NK-92 treated with Interleukin-12 subunit alpha and Interleukin-12 subunit beta, amount 100 ng/mL, for 24 hours (cell line): ENCODE results near the gene TRAT1.

Experiments
- DNase-seq: peaks from one replicate; lab custom pipeline; 2025; lab: John Stamatoyannopoulos, UW

The TRAT1 gene

DNA sequence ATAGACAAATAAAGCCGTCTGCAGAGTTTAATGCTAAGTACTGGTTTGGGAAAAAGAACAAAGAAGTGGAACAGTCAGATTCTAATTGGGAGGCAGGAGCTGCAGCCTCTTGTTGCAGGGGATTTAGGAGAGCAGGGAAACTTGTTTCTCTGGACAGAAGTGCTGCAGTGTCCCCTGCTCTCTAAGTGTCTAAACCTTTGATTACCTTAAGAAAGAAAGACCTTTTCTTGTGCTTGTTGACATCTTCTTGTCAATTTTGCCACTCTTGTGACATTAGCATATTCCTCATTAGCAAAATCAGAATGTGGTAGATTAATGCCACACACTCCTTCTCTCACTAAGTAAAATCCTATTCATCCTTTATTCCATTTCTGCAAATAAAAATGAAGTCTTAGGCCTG lies 38.8 kb downstream of the TRAT1 start:
- no peak for DNase-seq

DNA sequence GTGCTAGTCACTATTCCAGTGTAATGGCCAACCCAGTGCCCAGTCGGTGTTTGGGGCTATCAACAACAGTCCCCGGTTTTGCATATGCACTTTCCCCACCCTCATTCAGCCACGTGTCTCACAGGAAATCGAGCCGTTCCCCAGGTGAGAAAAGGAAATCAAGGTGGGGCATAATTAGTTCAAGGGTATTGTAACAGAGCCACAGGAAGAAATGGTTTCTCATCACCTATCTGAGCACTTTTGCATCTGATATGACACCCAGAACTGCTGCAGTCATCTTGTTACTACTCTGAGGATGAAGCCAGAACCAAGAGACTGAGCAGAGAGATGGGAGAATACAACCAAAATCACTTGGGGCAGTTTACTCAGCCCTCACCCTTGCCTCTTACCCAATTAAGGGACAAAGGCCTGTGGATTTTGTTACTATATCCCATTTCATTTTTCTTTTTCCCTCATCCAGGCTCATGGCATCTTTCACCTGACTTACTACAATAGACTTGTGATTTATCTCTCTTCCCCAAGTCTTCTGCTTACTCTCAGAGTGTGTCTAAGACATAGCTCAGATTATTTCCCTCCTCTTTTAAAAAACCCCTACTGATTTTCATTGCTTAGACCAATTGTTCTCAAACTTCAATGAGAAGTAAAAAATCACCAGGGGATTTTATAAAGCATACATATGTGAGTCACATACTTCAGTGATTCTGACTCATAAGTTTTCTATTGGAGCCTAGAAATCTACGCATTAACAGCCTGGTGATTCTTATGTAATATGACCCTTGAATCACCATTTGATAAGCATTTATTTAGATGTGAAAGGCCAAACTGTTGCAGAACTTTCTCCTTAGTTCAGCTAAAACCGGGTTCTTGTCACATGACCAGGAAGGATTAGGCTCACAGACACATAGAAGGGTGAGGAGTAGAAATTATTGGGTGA lies 40.5 kb downstream of the TRAT1 start:
- DNase-seq = no peak

GRCh38 chr3:108863799-108864135 lies 41.2 kb downstream of the TRAT1 start:
- DNase-seq = no peak

DNA sequence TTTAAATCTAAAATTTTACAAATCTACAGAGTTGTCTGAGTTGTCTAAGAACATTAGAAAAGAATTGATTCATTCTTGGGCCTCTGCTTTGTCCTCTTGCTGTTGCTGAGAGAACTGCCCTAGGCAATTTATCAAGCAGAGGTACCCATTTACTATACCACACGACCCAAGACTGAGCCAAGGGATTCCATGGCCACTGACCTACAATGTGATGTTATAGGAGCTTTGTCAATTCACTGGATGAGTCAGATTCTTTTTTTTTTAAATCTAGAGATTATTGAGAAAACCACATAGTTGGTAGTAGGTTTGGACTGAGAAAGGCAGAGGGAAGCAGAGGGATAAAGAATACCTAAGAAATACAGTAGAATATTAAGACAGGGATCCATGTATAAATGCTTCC lies 55.3 kb downstream of the TRAT1 start:
- DNase-seq = no peak

GRCh38 chr3:108879915-108880314 lies 57.3 kb downstream of the TRAT1 start:
- peak; percentile 6 for DNase-seq

DNA sequence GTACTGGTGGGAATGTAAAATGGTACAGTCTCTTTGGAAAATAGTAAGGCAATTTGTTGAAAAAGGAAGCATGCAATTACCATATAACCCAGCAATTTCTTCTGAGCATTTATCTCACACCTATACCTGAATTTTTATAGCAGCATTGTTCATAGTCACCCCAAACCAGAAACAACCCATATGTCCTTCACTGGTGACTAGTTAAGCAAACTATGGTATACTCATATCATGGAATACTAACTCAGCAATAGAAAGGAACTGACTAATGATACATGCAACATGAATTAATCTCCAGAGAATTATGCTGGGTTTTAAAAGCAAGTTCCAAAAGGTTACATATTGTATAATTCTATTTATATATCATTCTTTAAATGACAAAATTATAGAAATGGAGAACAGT lies 60.2 kb downstream of the TRAT1 start:
- DNase-seq = no peak

GRCh38 chr3:108883373-108883772 lies 60.8 kb downstream of the TRAT1 start:
- no peak for DNase-seq

DNA sequence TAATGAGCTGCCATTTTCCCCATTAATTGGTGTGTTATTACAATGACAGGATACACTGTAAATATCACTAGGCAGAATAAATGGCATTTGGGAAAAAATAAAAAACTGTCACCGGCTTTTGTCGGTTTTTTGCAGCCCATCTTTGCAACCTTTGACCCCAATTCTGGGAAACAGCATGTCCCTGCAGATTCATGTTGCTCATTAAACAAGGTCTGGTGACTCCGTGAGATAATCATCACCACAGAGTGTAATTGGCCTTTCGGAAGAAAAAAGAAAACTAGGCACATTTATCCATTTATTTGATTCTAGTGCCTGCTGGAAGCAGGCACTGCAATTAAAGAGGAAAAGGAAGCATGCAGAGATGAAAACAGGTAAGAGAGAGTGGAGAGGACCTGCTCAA lies 64.5 kb downstream of the TRAT1 start:
- DNase-seq = no peak

DNA sequence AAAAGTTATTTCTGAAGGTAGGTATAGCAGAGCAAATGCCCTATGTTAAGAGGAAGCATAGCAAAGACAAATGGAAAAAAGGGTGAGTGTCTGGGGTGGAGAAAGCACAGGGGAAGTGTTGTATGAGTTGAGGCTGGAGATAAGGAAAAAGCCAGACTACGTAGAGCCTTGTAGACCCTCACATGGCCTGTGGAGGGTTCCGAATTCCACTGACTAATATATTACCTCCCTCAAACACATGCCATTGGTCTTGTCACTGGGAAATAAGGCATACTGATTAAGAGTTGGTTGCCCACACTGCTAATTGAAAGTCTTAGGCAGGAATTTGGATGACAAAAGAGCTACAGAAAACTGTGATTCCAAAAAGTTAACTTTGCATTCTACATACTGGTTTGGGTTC lies 65.2 kb downstream of the TRAT1 start:
- DNase-seq = no peak

DNA sequence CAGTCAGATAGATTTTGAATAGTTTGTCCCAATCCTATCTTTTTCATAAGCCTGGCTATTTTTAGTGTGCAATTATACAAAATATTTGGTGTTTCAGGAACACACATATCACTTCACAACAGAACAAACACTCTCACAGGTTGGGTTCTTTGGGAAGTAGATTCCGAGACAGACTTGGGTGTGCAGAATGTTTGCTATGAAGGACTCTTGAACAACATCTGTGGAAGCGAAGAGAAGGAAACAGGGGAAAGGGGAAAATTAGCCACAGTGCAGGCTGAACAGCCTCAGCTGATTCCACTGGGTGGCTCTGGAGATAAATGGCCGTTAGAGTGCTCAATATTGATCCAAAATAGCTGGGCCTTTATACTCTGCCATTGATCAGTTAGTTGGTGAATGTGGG lies 69.2 kb downstream of the TRAT1 start:
- DNase-seq = no peak

GRCh38 chr3:108894981-108895380 lies 72.4 kb downstream of the TRAT1 start:
- no peak for DNase-seq

DNA sequence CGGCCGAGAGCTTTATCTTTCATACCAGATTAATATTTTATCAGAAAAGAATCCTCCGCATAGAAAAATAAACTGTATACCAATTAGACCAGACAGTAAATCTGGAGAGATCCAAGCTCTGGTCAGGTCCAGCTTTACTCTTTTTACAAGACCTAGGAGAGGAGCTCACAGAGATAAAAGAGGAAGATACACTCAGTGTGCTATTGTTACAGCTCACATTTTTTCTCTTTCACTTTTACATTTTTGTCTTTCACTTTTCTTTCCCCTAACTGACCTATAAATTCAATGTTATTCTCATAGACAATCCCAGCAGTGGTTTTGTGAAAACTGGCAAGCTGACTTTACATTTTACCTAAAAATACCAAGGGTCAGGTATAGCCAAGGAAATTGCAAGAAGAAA lies 75.3 kb downstream of the TRAT1 start:
- DNase-seq = no peak

GRCh38 chr3:108899530-108899929 lies 76.9 kb downstream of the TRAT1 start:
- no peak for DNase-seq
